TTC549 (cell line): Measurements from ENCODE around the gene BOD1L1.

Experiments
- FAIRE-seq: peaks from 2 replicates; lab custom pipeline; 2012; peaks lifted over from hg19 to GRCh38; lab: Jason Lieb, UNC

The BOD1L1 gene

DNA sequence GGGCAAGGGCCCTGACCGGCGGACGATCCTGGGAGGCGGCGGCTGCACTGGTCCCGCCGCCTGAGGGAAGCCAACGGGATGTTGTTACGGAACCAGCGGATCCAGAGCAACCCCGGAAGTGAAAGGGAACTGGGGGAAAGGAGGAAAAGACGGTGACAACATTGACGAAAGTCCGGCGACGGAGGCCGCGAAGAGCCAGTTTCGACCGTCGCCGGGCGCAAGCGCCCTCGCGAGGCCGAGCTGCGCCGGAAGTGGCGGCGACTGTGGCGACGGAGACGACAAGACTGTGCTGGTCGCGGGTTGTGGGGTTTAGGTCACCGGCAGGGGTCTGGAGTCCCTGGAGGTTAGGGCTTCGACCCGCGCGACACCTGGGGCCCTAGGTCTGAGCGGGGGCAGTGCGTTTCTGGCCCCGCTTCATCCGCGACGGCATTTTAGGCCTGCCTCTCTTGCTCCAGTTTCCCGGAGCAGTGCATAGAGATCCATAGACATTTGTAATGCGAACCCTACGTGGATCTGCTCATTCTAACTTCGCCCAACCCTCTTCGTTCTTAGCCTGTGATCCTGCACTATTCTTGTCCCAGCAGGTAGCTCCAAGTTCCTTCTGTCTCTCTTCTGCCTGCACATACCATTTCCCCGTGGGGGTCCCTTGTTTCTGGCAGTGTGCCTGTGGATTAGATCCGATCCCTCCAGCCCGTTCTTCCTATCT is at the start of gene BOD1L1:
BOD1L1 (minus strand) TSS at position 120 of the 706 bp plus-strand sequence. CDS start 138 bp downstream, outside the sequence.
- no peak for FAIRE-seq

DNA sequence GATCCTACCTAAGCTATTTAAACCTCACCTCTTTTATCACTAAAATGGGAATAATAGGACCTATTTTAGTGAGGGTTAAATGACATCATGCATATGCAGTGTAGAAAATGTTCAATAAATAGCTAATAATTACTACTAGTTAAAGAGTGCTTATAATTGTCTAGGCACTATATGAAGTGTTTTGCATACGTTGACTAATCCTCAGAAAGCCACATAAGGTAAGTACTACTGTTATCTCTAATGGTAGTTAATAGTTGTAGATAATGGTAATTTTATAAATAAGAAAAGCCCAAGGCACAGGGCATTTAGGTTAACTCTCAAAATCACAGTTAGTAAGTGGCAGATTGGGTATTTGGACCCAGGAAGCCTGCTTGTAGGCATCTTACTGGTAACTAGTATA is 47.4 kb upstream of the BOD1L1 start:
- no peak for FAIRE-seq

DNA sequence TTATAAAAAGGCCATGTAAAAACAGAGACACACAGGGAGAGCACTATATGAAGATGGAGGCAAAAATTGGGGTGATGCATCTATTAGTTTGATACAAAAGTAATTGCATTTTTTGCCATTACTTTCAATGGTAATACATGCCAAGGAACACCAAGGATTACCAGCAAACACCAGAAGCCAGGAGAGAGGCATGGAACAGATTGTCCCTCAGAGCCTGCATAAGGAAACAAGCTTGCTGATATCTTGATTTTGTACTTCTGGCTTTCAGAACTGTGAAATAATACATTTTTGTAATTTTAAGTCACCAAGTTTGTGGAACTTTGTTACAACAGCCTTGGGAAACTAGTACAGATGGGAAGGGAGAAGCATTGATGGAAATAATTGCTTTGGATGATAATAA is 45.6 kb upstream of the BOD1L1 start:
- FAIRE-seq = no peak

DNA sequence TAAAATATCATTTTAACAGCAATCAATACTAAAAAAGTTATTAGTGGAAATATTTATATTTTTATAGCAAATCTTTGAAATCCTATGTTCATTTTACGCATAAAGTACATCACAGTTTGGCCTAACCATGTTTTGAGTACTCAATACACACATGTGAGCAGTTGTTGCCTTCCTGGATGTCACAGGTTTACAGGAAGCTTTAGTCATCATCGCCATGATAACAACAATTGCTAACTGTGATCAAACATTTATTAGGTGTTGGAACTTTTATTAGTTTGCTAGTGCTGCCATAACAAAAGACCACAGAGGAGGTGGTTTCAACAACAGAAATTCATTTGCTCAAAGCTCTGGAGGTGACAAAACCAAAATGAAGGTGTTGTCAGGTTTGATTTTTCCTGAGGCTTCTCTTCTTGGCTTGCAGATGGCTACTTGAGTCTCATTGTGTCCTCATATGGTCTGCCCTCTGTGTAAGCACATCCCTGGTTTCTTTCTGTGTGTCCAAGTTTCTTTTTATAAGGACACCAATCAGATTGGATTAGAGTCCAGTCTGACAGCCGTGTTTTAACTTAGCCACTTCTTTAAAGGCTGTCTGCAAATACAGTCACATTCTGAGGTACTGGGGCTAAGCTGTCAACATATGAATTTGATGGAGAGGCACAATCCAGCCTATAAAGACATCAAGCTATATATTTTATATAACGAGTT is 43.1 kb upstream of the BOD1L1 start:
- no peak for FAIRE-seq

DNA sequence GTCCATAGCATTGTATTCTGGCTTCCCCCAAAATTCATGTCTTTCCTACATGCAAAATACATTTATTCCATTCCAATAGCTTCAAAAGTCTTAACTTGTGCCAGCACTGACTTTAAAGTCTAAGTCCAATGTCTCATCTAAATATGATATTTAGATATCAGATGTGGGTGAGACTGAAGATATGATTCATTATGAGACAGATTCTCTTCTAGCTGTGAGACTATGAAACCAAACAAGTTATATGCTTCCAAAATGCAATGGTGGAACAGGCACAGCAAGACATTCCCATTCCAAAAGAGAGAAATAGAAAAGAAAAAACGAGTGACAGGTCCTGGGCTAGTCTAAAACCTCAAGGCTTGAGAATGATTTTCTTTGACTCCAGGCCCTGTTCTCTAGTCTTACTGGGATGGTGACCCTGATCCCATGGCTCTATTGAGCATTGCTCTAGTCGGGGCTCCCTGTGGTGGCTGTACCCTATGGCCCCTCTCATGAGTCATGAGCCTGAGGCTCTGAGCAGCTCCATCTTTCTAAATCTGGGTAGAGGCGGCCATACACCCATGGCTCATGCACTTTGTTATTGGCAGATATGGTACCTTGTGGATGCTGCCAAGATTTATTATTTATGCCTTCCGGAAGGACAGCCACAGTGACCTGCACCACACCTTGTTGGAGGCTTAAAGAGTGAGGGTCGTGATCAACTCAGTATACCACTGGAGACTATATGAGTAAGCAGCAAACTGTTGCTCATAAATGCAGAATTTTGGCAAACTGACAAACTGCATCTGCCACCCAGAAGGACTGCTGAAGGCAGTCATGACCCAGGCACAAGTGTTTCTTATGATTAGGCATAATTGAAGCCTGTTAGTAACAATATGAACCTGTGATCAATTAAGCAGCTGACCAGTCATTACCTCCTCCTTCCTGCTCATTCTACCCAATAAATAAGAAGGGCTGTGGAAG is 38.5 kb upstream of the BOD1L1 start:
- no peak for FAIRE-seq

DNA sequence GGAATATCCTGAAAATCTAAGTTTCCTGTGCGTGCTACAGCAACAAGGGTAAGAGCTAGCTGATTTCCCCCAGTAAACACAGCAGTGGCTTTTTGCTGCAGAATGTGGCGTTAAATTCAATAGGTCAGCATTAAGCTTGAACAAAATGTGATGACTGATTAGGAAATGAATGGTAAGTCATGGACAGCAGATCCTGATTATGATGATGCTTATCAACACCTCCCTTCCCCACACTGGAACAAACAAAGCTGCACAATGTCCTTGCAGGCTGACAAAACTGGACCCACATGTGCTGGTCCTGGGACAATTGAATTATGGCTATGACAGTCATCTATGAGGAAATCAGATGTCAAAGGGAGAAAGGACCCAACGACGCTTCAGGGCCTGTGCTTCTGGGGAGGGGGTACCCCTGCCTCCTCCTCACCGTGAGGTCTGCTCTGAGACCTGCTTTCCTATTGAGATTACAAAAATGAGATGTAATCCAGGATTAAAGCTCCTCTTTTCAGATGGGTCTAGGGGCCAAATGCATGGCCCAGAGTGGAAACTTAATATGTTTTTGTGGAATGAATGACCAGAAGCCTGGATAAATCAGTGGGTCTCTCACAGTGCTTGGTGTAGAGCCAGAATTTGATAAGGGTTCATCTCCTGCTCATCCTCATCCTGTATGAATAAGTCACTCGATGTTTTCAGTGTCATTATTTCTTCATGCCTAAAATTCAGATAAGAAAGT is 32.0 kb upstream of the BOD1L1 start:
- FAIRE-seq = no peak

DNA sequence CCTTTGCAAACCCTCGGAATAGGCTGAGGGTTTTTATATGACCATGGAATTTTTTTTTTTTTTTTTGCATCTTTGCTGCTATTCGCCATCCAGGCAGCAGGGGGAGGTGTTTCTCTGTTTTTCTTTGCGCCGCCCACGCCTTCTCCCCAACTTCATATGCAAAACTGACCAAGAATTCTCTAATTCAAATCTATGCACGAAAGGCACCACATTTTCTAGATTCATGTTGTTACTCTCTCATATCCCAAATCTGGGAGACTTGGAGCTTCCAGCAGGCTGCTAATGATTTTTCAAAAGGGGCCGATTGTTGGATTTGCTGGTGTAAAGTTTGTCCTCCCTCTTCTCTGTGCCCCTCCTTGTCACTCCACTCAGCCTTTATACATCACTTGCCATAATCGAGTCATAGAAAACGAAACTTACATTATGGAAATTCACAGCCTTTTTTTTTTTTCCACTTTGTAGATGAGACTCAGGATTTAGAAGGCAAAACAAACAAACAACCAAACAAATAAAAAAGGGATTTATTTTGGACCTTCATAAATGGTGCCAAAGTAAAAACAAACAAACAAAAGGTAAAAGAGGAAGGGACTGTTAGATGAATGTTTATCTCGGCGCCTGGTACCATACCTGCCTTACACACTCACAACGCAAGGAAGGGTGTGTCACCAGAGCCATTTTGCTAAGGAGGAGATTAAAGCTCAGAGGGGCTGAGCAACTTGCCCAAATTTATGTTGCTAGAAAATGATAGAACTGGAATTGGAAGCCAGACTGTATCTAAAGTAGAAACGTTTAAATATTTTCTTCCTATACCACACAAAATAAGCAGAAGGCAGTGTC is 29.3 kb upstream of the BOD1L1 start:
- no peak for FAIRE-seq

DNA sequence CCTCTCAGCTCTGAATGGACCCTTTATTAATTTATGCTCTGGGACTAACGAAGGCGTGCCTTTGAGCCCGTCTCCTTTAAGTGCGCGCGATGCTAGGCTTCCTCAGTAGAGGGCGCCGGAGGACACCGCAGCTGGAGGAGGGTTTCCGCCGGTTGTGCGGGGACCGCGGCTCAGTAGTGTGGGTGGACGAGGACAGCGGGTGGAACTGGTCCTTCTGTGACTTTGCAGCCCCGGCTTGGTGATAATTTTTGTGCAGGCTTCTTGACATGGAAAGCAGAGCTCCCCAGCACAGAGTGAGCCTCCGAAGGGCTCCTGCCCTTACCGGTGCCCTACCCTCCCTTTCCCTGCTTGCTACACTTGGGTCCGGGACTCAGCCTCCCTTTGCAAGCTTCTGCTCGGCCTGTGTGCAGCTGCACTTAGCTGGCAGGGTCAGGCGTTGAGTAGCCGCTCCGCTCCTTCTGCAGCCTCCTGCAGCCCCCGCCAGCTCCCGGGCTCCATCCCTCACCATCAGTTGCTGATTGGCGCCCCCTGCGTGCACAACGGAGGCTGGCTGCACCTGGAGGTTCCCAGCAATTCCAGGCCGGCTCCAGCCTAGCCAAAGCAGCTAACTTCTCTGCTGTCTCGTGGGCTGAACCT is 26.8 kb upstream of the BOD1L1 start:
- no peak for FAIRE-seq

DNA sequence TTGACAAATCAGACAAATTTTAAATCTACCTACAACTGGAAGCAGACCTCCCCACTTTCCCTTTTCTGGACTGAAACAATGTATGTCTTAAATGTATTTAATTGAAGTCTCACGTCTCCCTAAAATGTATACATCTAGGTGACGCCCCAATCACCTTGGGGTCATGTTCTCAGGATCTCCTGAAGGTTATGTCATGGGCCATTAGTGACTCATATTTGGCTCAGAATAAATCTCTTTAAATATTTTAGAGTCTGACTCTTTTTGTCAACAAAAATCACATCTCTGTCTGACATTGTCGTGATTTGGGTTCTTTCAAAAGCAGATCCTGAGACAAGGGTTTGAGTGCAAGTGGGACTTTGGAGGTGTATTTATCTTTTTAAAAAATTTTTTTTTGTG is 26.2 kb upstream of the BOD1L1 start:
- FAIRE-seq = no peak

DNA sequence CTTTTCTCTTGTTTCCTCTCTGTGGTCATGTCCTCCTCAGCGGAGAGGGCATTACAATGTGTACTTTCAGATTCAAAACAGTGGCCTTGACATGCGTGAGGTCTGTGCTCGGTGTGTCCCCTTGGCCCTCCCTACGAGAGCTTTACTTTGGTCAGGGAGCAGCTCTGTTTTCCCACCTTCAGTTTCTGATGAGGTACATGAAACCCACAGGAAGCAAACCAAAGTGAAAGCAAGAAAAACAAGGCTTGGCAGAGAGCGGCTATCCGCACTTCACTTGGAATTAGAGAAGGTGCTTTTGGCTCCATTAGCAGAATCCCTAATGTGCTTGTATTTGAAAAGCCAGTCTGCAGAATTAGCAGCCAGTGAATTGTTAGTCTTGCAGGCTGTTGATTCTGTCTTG is 19.5 kb upstream of the BOD1L1 start:
- FAIRE-seq = no peak

- no peak for FAIRE-seq
Measured at GRCh38 chr4:13645075-13645474, 17.6 kb upstream of the BOD1L1 start.

- FAIRE-seq = no peak
Measured at GRCh38 chr4:13642170-13642950, 14.8 kb upstream of the BOD1L1 start.

GRCh38 chr4:13641084-13641483 is 13.6 kb upstream of the BOD1L1 start:
- no peak for FAIRE-seq

DNA sequence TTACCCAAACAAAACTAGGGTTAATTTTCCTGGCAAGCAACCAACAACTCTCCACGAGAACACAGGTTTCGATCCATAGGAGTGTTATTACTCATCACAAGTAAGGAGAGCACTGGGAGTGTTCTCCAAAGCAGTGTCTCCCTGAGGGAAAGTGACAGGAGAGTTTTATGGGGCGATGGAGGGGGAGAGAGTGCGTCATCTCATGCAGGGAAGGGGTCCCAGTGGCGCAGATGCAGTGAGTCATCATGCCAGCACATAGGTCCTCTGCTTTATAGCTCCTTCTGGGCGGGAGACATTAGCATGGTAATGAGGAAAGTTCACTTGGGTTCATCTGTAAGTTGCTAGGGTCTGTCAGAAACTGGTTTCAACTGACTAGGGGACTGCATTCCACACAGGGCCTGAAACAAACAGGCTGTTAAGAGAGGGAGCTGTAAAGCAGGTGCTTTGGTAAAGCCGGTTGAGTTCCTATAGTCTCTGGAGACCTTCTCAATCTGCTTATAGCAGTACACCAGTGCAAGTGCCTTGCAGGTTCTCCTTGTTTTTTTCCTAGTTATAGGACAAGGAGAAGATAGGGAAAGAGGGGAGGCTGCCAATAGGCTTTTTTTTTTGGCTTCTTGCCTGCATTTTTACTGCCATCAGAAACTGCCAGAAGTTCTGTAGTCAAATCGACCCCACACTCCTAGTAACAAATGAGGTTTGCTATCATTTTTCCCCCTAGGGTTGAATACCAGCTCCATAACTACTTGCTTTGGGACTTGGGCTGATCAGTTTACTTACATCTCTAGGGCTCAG is 12.8 kb upstream of the BOD1L1 start:
- no peak for FAIRE-seq

GRCh38 chr4:13635286-13635799 is 7.8 kb upstream of the BOD1L1 start:
- no peak for FAIRE-seq

- no peak for FAIRE-seq
Measured at GRCh38 chr4:13633671-13634070, 6.1 kb upstream of the BOD1L1 start.

DNA sequence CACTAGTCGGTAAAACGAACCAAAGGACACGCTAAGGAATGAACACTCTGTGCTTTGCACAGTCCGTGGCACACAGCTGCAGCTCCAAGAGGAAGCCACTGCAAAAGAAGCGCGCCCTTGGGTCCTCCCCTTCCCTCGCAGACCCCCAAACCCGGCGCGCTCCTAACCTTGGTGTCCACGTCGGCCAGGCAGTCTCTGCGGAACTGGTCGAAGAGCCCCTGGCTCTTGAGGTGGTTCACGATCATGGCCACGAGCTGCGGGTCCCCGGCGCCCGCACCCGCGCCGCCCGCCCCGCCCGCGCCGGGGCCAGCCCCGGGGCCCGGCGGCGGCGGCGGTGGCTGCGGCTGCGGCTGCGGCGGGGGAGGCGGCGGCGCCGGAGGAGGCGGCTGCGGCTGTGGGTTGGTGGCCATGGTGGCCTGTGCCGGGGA is 333 bp downstream of the BOD1L1 start:
- no peak for FAIRE-seq

DNA sequence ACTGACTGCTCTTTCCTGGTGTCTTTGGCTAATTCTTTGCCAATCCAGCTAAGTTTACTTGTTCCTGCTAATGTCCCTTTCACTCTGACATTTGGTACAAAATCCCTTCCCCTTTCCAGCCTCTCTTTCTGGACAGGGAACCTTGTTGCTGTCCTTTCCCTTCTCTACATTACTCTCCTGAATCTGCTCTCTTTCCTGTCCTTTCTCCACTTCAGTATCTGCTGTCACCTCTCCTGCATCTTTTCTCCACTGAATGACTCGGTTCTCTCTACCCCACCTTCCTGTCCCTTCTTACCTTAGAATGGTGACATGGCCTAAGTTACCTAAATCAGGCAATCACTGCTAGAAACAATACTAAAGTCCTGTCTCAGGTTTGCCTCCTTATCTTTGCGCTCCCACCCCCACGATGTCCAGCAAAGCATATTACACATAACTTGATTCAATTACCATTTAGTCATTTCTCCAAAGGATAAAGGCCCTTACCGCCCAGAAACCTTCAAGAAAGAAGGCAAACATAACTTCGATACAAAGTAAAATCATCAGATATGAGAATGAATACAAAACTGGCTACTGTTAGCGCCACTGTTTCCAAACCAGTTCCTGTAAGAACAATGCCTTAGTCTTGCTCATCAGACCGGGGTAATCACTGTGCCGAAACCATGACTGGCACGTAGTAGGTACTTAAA is 890 bp downstream of the BOD1L1 start:
- no peak for FAIRE-seq
